Breast epithelium (tissue), 3 donors: Measurements from ENCODE around the gene NFIC.

ENCODE experiments used
- CTCF ChIP-seq, 3 donors: fragments of 450-650 bp; IDR thresholded peaks; one replicate each; pipeline ENCODE4 v1.5.1; 2016 to 2017; ENCODE audit warnings: antibody characterized with exemption in 3 of 3, mild to moderate bottlenecking in 3 of 3, moderate library complexity in 3 of 3
- POLR2A ChIP-seq: fragments of 450-650 bp; IDR thresholded peaks from one replicate; pipeline ENCODE4 v1.6.1; 2016; ENCODE audit warnings: antibody characterized with exemption, mild to moderate bottlenecking, moderate library complexity
- POLR2AphosphoS5 ChIP-seq, 3 donors: sonication (generic); formaldehyde crosslinking; IDR thresholded peaks; one replicate each; pipeline ENCODE4 v1.6.1; 2017; ENCODE audit warnings: antibody characterized with exemption in 3 of 3

GRCh38 chr19:3471954-3472655, 105.7 kb downstream of the NFIC start:
- TF ChIP-seq CTCF (IDR thresholded peaks at IDR 0.05) = peak; percentile 79 to 85 (median 82)
- TF ChIP-seq POLR2A = no peak
- no peak for TF ChIP-seq POLR2AphosphoS5 (IDR thresholded peaks at IDR 0.05)
